ENCODE results near the gene TMEM115. TPM values are rescaled to one million over a fixed set of nuclear protein-coding genes. Genes with fewer than 3 reads are reported as not detected.
A peak's percentile ranks its signal among the peaks of the same experiment; 100 is the strongest.

The TMEM115 gene
- total and polyA plus RNA-seq, 2 donors from 2014 or later, result 40.1 to 54.0 TPM

- DNase-seq (no peak), FAIRE-seq (no peak)
- Histone ChIP-seq H3K9ac (ENCODE audit: low read length in 3 of 3) (peak overlapping the region in 1 of 3 donors; percentile 24), H3K27me3 (ENCODE audit: control insufficient read depth, insufficient read depth, low read length) (no peaks in the 10 kb centered on the region), H3K9me3 (ENCODE audit: control insufficient read depth in 2 of 3, insufficient read depth in 1 of 3, low read length in 3 of 3) (no peaks in the 10 kb centered on the region), H3K27ac (ENCODE audit: low read depth in 2 of 2, low read length in 2 of 2) (peak overlapping the region; percentile 71 to 86), H3K4me3 (ENCODE audit: low read length in 3 of 3) (peak overlapping the region in 2 of 3 donors; percentile 0 to 1), H3K36me3 (ENCODE audit: control insufficient read depth in 2 of 3, insufficient read depth in 3 of 3, low read length in 3 of 3) (peaks cover 4 to 27% (median 19%) of the 10 kb centered on the region in 3 donors), H3K4me1 (ENCODE audit: control insufficient read depth in 2 of 3, insufficient read depth in 2 of 3, low read depth in 1 of 3, low read length in 3 of 3) (peaks cover 2 to 25% (median 14%) of the 10 kb centered on the region in 3 donors)
- intact Hi-C loops (cut with DNase I), result no loop called here
- TF ChIP-seq CTCF (IDR thresholded peaks at IDR 0.05; ENCODE audit: borderline replicate concordance, extremely low read depth, insufficient read depth), result no peak
These were observed 24.8 kb downstream of the TMEM115 start for GRCh38 chr3:50334339-50335075.

DNA sequence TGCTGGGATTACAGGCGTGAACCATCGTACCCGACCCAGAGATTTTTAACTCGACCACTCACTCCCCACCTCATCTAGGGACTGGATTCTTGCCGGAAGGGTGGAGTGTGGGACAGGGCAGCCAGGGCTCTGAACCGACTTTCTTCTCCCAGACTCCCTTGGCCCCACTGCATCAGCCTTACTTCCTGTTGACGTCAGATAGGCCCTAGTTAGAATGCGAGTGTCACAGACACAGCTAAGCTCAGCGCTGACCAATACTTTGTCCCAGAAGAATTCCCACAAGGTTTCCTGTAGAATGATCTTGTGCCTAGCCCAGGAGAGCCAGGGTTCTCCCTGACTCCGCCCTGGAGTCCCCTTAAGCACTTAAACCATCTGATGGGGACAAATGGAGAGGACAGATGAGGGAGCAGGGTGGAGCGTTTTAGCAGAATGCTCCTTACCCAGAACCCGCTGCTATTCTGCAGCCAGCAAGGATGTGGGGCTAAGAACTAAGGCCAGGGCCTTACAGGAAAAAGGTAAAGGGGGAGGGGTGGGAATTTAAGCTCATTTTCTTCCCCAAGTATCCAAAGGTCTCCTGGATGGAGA is 25.5 kb downstream of the TMEM115 start:
- Histone ChIP-seq H3K36me3 (ENCODE audit: control insufficient read depth in 2 of 3, insufficient read depth in 3 of 3, low read length in 3 of 3) (peaks cover 4 to 30% (median 19%) of the 10 kb centered on the region in 3 donors), H3K4me1 (ENCODE audit: control insufficient read depth in 2 of 3, insufficient read depth in 2 of 3, low read depth in 1 of 3, low read length in 3 of 3) (peaks cover 2 to 25% (median 14%) of the 10 kb centered on the region in 3 donors), H3K9ac (ENCODE audit: low read length in 3 of 3) (peak overlapping the region in 1 of 3 donors; percentile 51), H3K4me3 (ENCODE audit: low read length in 3 of 3) (peak overlapping the region in 1 of 3 donors; percentile 1), H3K27ac (ENCODE audit: low read depth in 2 of 2, low read length in 2 of 2) (peak overlapping the region; percentile 71 to 86), H3K9me3 (ENCODE audit: control insufficient read depth in 2 of 3, insufficient read depth in 1 of 3, low read length in 3 of 3) (no peaks in the 10 kb centered on the region), H3K27me3 (ENCODE audit: control insufficient read depth, insufficient read depth, low read length) (no peaks in the 10 kb centered on the region)
- TF ChIP-seq CTCF (IDR thresholded peaks at IDR 0.05; ENCODE audit: borderline replicate concordance, extremely low read depth, insufficient read depth), result no peak
- peak in 1 of 5 donors; percentile 66 for DNase-seq
- intact Hi-C loops (cut with DNase I), result no loop called here
- FAIRE-seq, result no peak

DNA sequence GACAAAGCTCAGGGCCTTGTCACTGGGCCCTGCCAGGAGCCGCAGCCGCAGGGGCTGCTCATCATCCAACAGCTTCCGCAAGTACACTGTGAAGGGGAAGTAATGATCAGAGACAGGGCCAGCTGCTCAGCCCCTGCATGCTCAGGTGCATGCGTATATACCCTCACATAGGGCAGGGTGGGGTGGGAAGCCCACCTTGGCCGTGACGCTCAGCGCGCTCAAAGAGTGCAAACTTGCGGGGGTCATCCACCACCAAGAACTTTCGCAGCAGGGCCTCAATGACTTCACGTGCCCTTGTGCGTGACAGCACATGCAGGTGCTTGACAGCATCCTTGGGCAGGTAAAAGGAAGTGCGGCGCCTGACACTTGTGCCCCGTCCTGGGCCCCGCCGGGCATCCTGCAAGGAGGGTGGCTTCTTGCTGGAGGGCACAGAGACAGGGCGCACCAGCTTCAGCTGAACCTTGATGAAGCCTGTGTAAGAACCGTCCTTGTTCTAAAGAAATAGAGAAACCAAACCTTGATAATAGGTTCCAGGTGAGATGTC is 27.9 kb downstream of the TMEM115 start:
- peaks cover 4 to 30% (median 19%) of the 10 kb centered on the region in 3 donors for H3K36me3 ChIP-seq (ENCODE audit: control insufficient read depth in 2 of 3, insufficient read depth in 3 of 3, low read length in 3 of 3)
- no peak overlapping the region for H3K4me3 ChIP-seq (ENCODE audit: low read length in 3 of 3)
- FAIRE-seq (no peak), DNase-seq (no peak)
- peaks cover 0 to 29% (median 11%) of the 10 kb centered on the region in 3 donors for H3K4me1 ChIP-seq (ENCODE audit: control insufficient read depth in 2 of 3, insufficient read depth in 2 of 3, low read depth in 1 of 3, low read length in 3 of 3)
- H3K9me3 ChIP-seq (ENCODE audit: control insufficient read depth in 2 of 3, insufficient read depth in 1 of 3, low read length in 3 of 3), result no peaks in the 10 kb centered on the region
- no peak overlapping the region for H3K9ac ChIP-seq (ENCODE audit: low read length in 3 of 3)
- H3K27me3 ChIP-seq (ENCODE audit: control insufficient read depth, insufficient read depth, low read length), result no peaks in the 10 kb centered on the region
- intact Hi-C loops (cut with DNase I), result no loop called here
- TF ChIP-seq CTCF (IDR thresholded peaks at IDR 0.05; ENCODE audit: borderline replicate concordance, extremely low read depth, insufficient read depth), result no peak
- H3K27ac ChIP-seq (ENCODE audit: low read depth in 2 of 2, low read length in 2 of 2), result no peak overlapping the region

All from kidney (tissue), 14 donors.